ENCODE data around the gene FARSB.

GRCh38 chr2:222566229-222566628, 89.7 kb downstream of the FARSB start:
- TF ChIP-seq, protein P1, sequence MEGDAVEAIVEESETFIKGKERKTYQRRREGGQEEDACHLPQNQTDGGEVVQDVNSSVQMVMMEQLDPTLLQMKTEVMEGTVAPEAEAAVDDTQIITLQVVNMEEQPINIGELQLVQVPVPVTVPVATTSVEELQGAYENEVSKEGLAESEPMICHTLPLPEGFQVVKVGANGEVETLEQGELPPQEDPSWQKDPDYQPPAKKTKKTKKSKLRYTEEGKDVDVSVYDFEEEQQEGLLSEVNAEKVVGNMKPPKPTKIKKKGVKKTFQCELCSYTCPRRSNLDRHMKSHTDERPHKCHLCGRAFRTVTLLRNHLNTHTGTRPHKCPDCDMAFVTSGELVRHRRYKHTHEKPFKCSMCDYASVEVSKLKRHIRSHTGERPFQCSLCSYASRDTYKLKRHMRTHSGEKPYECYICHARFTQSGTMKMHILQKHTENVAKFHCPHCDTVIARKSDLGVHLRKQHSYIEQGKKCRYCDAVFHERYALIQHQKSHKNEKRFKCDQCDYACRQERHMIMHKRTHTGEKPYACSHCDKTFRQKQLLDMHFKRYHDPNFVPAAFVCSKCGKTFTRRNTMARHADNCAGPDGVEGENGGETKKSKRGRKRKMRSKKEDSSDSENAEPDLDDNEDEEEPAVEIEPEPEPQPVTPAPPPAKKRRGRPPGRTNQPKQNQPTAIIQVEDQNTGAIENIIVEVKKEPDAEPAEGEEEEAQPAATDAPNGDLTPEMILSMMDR (IDR thresholded peaks at IDR 0.05): no peak
- TF ChIP-seq POLR2A (IDR thresholded peaks at IDR 0.05): no peak

Data from body of pancreas (tissue), 4 donors.